Measurements from ENCODE around the gene ARFRP1. TPM values are rescaled to one million over a fixed set of nuclear protein-coding genes. Genes with fewer than 3 reads are reported as not detected.

ARFRP1 gene
- total and polyA plus RNA-seq, 2 experiments from 2014 or later: 16.7 to 24.6 TPM

GRCh38 chr20:63735859-63736718 is 28.3 kb upstream of the ARFRP1 start, which contains the start of gene LIME1:
Gene LIME1, plus strand, starts transcription at chr20:63736664. Its CDS starts 886 bp downstream, at chr20:63737550.
- Histone ChIP-seq H3K4me1 (ENCODE audit: insufficient read depth) (no peaks in the 10 kb centered on the region; the same call in 1 of the 2 replicates), H3K36me3 (ENCODE audit: insufficient read depth) (no peaks in the 10 kb centered on the region), H3K4me2 (peak within 1 kb of the TSS; percentile 82), H3F3A (replicated peaks; ENCODE audit: low read depth) (peaks cover 15% of the 10 kb centered on the region), H3K9me2 (ENCODE audit: insufficient read depth) (0 out of 2 replicates have a peak, but pooled peaks cover 5% of the 10 kb centered on the region), H3K27ac (ENCODE audit: low read depth) (no peak within 1 kb of the TSS), H3K4me3 (peak within 1 kb of the TSS; percentile 63), H3K79me2 (replicated peaks; ENCODE audit: insufficient read depth) (no peaks in the 10 kb centered on the region), H3K27me3 (ENCODE audit: insufficient read depth) (peaks cover 6% of the 10 kb centered on the region), H4K20me1 (replicated peaks; ENCODE audit: insufficient read depth) (no peaks in the 10 kb centered on the region), H2AFZ (no peak within 1 kb of the TSS)
- no peak for ATAC-seq
- no peaks in the 10 kb centered on the region for H3K4me1 Mint-ChIP-seq
- H3K27ac Mint-ChIP-seq: no peak within 1 kb of the TSS
- no peaks in the 10 kb centered on the region; the same call in 2 of the 3 replicates for H3K9me3 Mint-ChIP-seq
- no peak for DNase-seq (ENCODE audit: low spot score)
- peaks cover 10% of the 10 kb centered on the region for H3K36me3 Mint-ChIP-seq (ENCODE audit: low read depth)
- peak within 1 kb of the TSS; percentile 26; the same call in 1 of the 3 replicates for H3K4me3 Mint-ChIP-seq
- peaks cover 14% of the 10 kb centered on the region for H3K27me3 Mint-ChIP-seq (ENCODE audit: insufficient read depth, low read depth, poor library complexity)
- TF ChIP-seq ETS1 (IDR thresholded peaks at IDR 0.05) (no peak), ZNF331 (CRISPR knock-in tag; IDR thresholded peaks at IDR 0.05; ENCODE audit: low read depth) (no peak), POLR2AphosphoS5 (IDR thresholded peaks at IDR 0.05; ENCODE audit: low read depth) (no peak), CREB1 (CRISPR knock-in tag; IDR thresholded peaks at IDR 0.05; ENCODE audit: low read depth) (no peak), REST (IDR thresholded peaks at IDR 0.05; ENCODE audit: unreplicated experiment) (no peak), ZNF114 (CRISPR knock-in tag; IDR thresholded peaks at IDR 0.05) (no peak), JUNB (IDR thresholded peaks at IDR 0.05; ENCODE audit: unreplicated experiment) (no peak), NANOG (IDR thresholded peaks at IDR 0.05; ENCODE audit: borderline replicate concordance) (no peak), STAT1 (IDR thresholded peaks at IDR 0.05; ENCODE audit: unreplicated experiment) (no peak), EZH2phosphoT487 (IDR thresholded peaks at IDR 0.05; ENCODE audit: unreplicated experiment) (no peak), ZNF462 (CRISPR knock-in tag; IDR thresholded peaks at IDR 0.05) (no peak), EZH2 (IDR thresholded peaks at IDR 0.05; ENCODE audit: low read depth, unreplicated experiment) (no peak), CTCF (conservative IDR thresholded peaks at IDR 0.05; ENCODE audit: low read depth in 2 of 2) (no peak)
